OCI-LY1 (cell line): ENCODE data around the gene HOXC10.

Experiments used
- EZH2 ChIP-seq: fragments of 200-600 bp; sonication (generic), shearing (Covaris generic); IDR thresholded peaks from 2 replicates; pipeline ENCODE4 v1.8.0; 2017; ENCODE audit warnings: borderline replicate concordance, mixed run types, mild to moderate bottlenecking, antibody characterized with exemption, low read length, moderate library complexity, mixed read lengths
- TF ChIP-seq, protein P1 (sequence below): fragments of 200-600 bp; sonication (generic), shearing (Covaris generic); IDR thresholded peaks from 2 replicates; pipeline ENCODE4 v1.5.1; 2017; ENCODE audit warnings: mild to moderate bottlenecking, antibody characterized with exemption, low read length, moderate library complexity, mixed read lengths

DNA sequence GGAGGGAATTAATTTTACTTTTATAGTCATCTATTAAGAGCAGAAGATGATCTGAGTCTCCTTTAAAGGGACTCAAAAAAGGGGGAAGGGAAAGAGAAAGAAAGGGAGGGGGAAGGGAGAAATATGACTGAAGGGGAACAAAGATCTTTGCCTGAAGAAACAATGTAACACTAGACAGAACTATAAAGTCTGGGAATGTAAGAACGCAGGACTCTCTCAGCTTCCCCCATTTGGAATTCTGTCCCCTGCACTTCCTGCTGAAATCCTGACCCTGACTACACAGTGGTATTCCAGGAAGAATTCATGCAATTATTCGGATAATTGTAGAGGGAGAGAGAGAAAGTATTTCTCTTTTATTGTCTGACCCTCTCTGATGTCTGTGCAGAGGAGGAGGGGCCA, 20.6 kb upstream of the HOXC10 start:
- TF ChIP-seq, protein P1, sequence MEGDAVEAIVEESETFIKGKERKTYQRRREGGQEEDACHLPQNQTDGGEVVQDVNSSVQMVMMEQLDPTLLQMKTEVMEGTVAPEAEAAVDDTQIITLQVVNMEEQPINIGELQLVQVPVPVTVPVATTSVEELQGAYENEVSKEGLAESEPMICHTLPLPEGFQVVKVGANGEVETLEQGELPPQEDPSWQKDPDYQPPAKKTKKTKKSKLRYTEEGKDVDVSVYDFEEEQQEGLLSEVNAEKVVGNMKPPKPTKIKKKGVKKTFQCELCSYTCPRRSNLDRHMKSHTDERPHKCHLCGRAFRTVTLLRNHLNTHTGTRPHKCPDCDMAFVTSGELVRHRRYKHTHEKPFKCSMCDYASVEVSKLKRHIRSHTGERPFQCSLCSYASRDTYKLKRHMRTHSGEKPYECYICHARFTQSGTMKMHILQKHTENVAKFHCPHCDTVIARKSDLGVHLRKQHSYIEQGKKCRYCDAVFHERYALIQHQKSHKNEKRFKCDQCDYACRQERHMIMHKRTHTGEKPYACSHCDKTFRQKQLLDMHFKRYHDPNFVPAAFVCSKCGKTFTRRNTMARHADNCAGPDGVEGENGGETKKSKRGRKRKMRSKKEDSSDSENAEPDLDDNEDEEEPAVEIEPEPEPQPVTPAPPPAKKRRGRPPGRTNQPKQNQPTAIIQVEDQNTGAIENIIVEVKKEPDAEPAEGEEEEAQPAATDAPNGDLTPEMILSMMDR, result no peak
- no peak for TF ChIP-seq EZH2
